Spleen (tissue), 11 donors: ENCODE measurements around the gene MAPT. TPM values are rescaled to one million over a fixed set of nuclear protein-coding genes. Genes with fewer than 3 reads are reported as not detected.
"Not testable (repeated sequence)": the region's sequence is repeated elsewhere in the genome, so short reads cannot be mapped to it uniquely, and the experiment has no call there.

ENCODE experiments used
- DNase-seq: peaks from one replicate; pipeline ENCODE4 v3.0.0-alpha.2; 2020
- H3K27ac ChIP-seq, 8 donors: fragments of 200-600 bp; sonication (generic) in 7 of 8; 1 replicate in 4 of 8; 2 replicates in 4 of 8; pipeline versions ENCODE4 v1.5.0 to v1.8.0; 2016 to 2021; ENCODE audit warnings: inconsistent platforms in 4 of 8, mild to moderate bottlenecking in 4 of 8, moderate library complexity in 1 of 8
- H3K27me3 ChIP-seq, 7 donors: fragments of 200-600 bp; sonication (generic) in 6 of 7; replicated peaks in 1 of 7; 1 replicate in 4 of 7; 2 replicates in 3 of 7; pipeline versions ENCODE4 v1.5.0 to v1.8.0; 2016 to 2021; ENCODE audit warnings: inconsistent platforms in 3 of 7, mild to moderate bottlenecking in 1 of 7
- H3K36me3 ChIP-seq, 6 donors: fragments of 200-600 bp; sonication (generic) in 5 of 6; 1 replicate in 4 of 6; 2 replicates in 2 of 6; pipeline versions ENCODE4 v1.5.0 to v1.8.0; 2016 to 2021; ENCODE audit warnings: inconsistent platforms in 2 of 6
- H3K4me1 ChIP-seq, 6 donors: fragments of 200-600 bp; sonication (generic) in 5 of 6; 1 replicate in 3 of 6; 2 replicates in 3 of 6; pipeline versions ENCODE4 v1.5.0 to v1.8.0; 2016 to 2021; ENCODE audit warnings: inconsistent platforms in 3 of 6
- H3K4me3 ChIP-seq, 8 donors: fragments of 200-600 bp; sonication (generic) in 7 of 8; 1 replicate in 4 of 8; 2 replicates in 4 of 8; pipeline versions ENCODE4 v1.5.0 to v1.8.0; 2016 to 2021; ENCODE audit warnings: inconsistent platforms in 4 of 8, mild to moderate bottlenecking in 4 of 8, moderate library complexity in 2 of 8
- H3K9me3 ChIP-seq, 8 donors: fragments of 200-600 bp; sonication (generic) in 7 of 8; 1 replicate in 4 of 8; 2 replicates in 4 of 8; pipeline versions ENCODE4 v1.5.0 to v1.8.0; 2016 to 2021; ENCODE audit warnings: inconsistent platforms in 4 of 8
- POLR2A ChIP-seq, 3 donors: fragments of 450-650 bp; IDR thresholded peaks; one replicate each; pipeline ENCODE4 v1.5.1; 2017; ENCODE audit warnings: antibody characterized with exemption in 3 of 3, mild to moderate bottlenecking in 1 of 3
- POLR2AphosphoS5 ChIP-seq, 3 donors: sonication (generic); formaldehyde crosslinking; IDR thresholded peaks; one replicate each; pipeline ENCODE4 v1.5.1; 2017; ENCODE audit warnings: antibody characterized with exemption in 3 of 3
- WGBS, 5 donors: extraction: QIAGEN DNeasy Blood & Tissue Kit in 3 of 5; methylation state at CpG; one replicate each; pipeline versions ENCODE4 v1.1.5 to v1.1.7; 2013 to 2018; 5-methylcytosine and 5-hydroxymethylcytosine counted together
- intact Hi-C: fragments of 100-400 bp; cut with DNase I; formaldehyde crosslinking; loops from one replicate; pipeline ENCODE4 v1.15.0; 2023; ENCODE audit warnings: low total_unique reads
- polyA plus RNA-seq, 3 donors: library from polyadenylated mRNA; stranded (reverse); fragments of 200-250 nt; gene quantifications; one replicate each; pipeline ENCODE4 v1.2.1, GENCODE V29; 2013
- total RNA-seq, 7 donors: library from RNA; depleted of rRNA in 3 of 7; stranded (reverse); fragments of >200 nt in 3 of 7; fragmentation: NEBNext Ultra II Directional in 4 of 7; extraction: Animal tissue kit (Norgen Biotek cat#: 25700) in 4 of 7; gene quantifications; one replicate each; pipeline versions ENCODE4 v1.1.0 to v1.2.1, GENCODE V29; 2016 to 2021
- TF ChIP-seq, protein P1 (sequence below), 11 experiments: fragments of 200-600 bp in 7 of 11; fragments of 450-650 bp in 4 of 11; sonication (generic) in 4 of 11; IDR thresholded peaks in 8 of 11; conservative IDR thresholded peaks in 3 of 11; 1 replicate in 7 of 11; 2 replicates in 4 of 11; pipeline versions ENCODE4 v1.4.0 to v1.8.0; 2016 to 2021; ENCODE audit warnings: antibody characterized with exemption in 11 of 11, inconsistent platforms in 4 of 11, mild to moderate bottlenecking in 1 of 11
- donor health status: healthy with polysubstance abuse.
- donor health status: DM: no; HTN: no; CAD: no; lungs with moderate emphysema.
- donor health status: DM: no; HTN: no; CAD: no.
- donor health status: Bipolar disorder and iron deficiency.
- donor health status: healthy.
- donor health status: DM: no; HTN: no; CAD: no.
- donor health status: DM: yes; HTN: yes; CAD: no.

Gene MAPT
- total and polyA plus RNA-seq, 10 donors = 0.15 to 1.6 (median 0.66) TPM

DNA sequence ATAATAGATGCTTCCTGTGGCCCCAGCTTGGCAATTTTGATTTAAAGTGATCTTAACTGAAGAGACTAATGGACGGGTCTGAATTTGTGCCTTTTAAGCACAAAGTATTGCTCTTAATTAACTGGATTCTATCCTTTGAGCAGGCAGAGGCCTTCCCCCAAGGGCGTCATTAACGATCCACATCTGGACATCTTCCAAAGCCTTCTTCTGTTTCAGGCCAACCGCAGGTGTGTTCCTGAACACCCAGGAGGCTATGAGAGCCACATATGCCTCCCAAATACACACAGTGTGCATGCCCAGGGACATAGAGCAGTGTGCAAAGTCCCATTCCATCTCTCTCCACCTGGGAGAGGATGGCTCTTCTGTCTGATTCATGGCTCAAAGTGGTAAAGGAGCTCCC, 42.3 kb downstream of the MAPT start:
- TF ChIP-seq, protein P1, sequence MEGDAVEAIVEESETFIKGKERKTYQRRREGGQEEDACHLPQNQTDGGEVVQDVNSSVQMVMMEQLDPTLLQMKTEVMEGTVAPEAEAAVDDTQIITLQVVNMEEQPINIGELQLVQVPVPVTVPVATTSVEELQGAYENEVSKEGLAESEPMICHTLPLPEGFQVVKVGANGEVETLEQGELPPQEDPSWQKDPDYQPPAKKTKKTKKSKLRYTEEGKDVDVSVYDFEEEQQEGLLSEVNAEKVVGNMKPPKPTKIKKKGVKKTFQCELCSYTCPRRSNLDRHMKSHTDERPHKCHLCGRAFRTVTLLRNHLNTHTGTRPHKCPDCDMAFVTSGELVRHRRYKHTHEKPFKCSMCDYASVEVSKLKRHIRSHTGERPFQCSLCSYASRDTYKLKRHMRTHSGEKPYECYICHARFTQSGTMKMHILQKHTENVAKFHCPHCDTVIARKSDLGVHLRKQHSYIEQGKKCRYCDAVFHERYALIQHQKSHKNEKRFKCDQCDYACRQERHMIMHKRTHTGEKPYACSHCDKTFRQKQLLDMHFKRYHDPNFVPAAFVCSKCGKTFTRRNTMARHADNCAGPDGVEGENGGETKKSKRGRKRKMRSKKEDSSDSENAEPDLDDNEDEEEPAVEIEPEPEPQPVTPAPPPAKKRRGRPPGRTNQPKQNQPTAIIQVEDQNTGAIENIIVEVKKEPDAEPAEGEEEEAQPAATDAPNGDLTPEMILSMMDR (IDR thresholded peaks at IDR 0.05 in 8 of 11, conservative IDR thresholded peaks at IDR 0.05 in 3 of 11) = no peak
- no peak for TF ChIP-seq POLR2A (IDR thresholded peaks at IDR 0.05)
- no peak for TF ChIP-seq POLR2AphosphoS5 (IDR thresholded peaks at IDR 0.05)
- H3K27me3 ChIP-seq = peaks cover 0 to 23% (median 0%) of the 10 kb centered on the region in 7 donors
- no peak overlapping the region for H3K27ac ChIP-seq
- DNase-seq = no peak
- H3K9me3 ChIP-seq = no peaks in the 10 kb centered on the region
- H3K36me3 ChIP-seq = no peaks in the 10 kb centered on the region
- no peaks in the 10 kb centered on the region for H3K4me1 ChIP-seq
- WGBS, 5 donors = 73 to 96% (median 82%) methylated on average over 4 of the region's 4 CpGs
- no peak overlapping the region for H3K4me3 ChIP-seq
- intact Hi-C loops = no loop called here

DNA sequence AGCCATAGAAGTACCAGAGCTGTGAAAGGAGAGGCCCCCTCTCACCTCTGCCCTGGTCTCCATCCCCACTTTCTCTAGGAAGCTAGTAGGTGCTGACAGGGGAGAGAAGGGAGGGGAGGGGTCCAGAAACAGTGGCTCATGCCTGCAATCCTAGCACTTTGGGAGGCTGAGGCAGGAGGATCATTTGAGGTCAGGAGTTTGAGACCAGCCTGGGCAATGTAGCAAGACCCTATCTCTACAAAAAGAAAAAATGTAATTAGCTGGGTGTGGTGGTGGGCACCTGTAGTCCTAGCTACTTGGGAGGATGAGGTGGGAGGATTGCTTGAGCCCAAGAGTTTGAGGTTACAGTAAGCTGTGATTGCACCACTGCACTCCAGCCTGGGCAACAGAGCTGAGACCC, 42.8 kb downstream of the MAPT start:
- DNase-seq, H3K9me3 ChIP-seq, intact Hi-C loops, H3K4me3 ChIP-seq, H3K36me3 ChIP-seq, H3K27ac ChIP-seq, H3K4me1 ChIP-seq: not testable (repeated sequence)
- H3K27me3 ChIP-seq = peaks cover 0 to 23% (median 0%) of the 10 kb centered on the region in 7 donors

DNA sequence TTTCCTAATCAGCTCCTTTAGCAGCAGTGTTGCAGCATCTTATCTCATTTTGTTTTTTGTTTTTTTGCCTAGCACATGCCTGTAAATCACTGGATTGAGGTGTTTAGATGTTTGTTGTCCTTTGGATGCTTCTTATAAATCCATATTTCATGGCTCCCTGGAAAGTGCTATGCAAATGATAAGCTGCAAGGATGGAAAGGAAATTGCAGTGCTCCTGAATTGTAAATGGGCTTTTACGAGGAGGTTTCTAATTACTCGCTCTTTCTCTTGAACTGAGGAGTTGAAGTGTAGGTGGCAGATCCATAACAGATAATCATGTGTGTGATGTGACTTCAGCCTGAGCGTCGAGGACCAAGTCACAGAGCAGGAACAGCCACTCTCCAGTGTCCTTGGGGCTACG, 45.0 kb downstream of the MAPT start:
- WGBS, 5 donors = 61 to 74% (median 66%) methylated on average over 5 of the region's 5 CpGs
- H3K27me3 ChIP-seq = peaks cover 0 to 36% (median 0%) of the 10 kb centered on the region in 7 donors
- no peaks in the 10 kb centered on the region for H3K9me3 ChIP-seq
- H3K4me1 ChIP-seq = no peaks in the 10 kb centered on the region
- no peak overlapping the region for H3K27ac ChIP-seq
- intact Hi-C loops = no loop called here
- no peak overlapping the region for H3K4me3 ChIP-seq
- no peak for DNase-seq
- H3K36me3 ChIP-seq = no peaks in the 10 kb centered on the region
- TF ChIP-seq, protein P1 (IDR thresholded peaks at IDR 0.05 in 8 of 11, conservative IDR thresholded peaks at IDR 0.05 in 3 of 11) = no peak
- no peak for TF ChIP-seq POLR2AphosphoS5 (IDR thresholded peaks at IDR 0.05)
- TF ChIP-seq POLR2A (IDR thresholded peaks at IDR 0.05) = no peak

DNA sequence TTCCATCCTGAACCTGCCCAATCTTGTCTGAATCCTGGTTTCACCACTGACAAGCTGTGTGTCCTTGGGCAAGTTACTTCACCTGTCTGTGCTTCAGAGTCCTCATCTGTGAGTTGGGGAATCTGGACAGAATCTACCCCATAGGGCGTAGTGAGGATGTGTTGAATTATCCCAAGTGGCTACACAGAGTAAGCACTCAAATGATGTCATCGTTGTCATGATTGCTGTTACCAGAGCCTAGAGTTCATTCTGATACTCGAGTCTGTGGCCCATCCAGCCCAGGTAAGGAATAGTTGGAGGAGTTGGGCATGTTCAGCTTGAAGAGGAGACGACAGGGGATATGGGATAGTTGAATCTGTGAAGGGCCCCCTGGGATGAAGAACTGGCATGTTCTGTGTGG, 45.9 kb downstream of the MAPT start:
- no peak overlapping the region for H3K27ac ChIP-seq
- intact Hi-C loops = no loop called here

More for the DNA sequence above, 45.9 kb downstream of the MAPT start:
- Histone ChIP-seq H3K9me3 (no peaks in the 10 kb centered on the region), H3K27me3 (peaks cover 0 to 32% (median 0%) of the 10 kb centered on the region in 7 donors), H3K36me3 (no peaks in the 10 kb centered on the region), H3K4me3 (no peak overlapping the region), H3K4me1 (no peaks in the 10 kb centered on the region)
- 66 to 87% (median 82%) methylated on average over 4 of the region's 4 CpGs for WGBS, 5 donors
- TF ChIP-seq POLR2AphosphoS5 (IDR thresholded peaks at IDR 0.05) (no peak), POLR2A (IDR thresholded peaks at IDR 0.05) (no peak)
- TF ChIP-seq, protein P1 (IDR thresholded peaks at IDR 0.05 in 8 of 11, conservative IDR thresholded peaks at IDR 0.05 in 3 of 11) = no peak
- DNase-seq = no peak
